ENCODE results near the gene ZW10.
"Not testable (repeated sequence)": the region's sequence is repeated elsewhere in the genome, so short reads cannot be mapped to it uniquely, and the experiment has no call there.

The ZW10 gene

GRCh38 chr11:113773416-113774173, at the start of gene ZW10:
Gene ZW10, minus strand, starts transcription at chr11:113773692. Its CDS starts 26 bp downstream, at chr11:113773666.
- peak; percentile 91 for DNase-seq

GRCh38 chr11:113818426-113818825, 44.9 kb upstream of the ZW10 start:
- no peak for DNase-seq

- no peak for DNase-seq
Measured at GRCh38 chr11:113817626-113818025, 44.1 kb upstream of the ZW10 start.

- DNase-seq = no peak
Measured at GRCh38 chr11:113817162-113817561, 43.7 kb upstream of the ZW10 start.

GRCh38 chr11:113814181-113814580, 40.7 kb upstream of the ZW10 start:
- DNase-seq = no peak

- no peak for DNase-seq
Measured at GRCh38 chr11:113808931-113809330, 35.4 kb upstream of the ZW10 start.

- no peak for DNase-seq
Measured at GRCh38 chr11:113806406-113806805, 32.9 kb upstream of the ZW10 start.

GRCh38 chr11:113805640-113806039, 32.1 kb upstream of the ZW10 start:
- no peak for DNase-seq

GRCh38 chr11:113802621-113803020, 29.1 kb upstream of the ZW10 start:
- no peak for DNase-seq

GRCh38 chr11:113796663-113797259, 23.3 kb upstream of the ZW10 start:
- no peak for DNase-seq

GRCh38 chr11:113789675-113790320, 16.3 kb upstream of the ZW10 start:
- DNase-seq = no peak

GRCh38 chr11:113789016-113789415, 15.5 kb upstream of the ZW10 start:
- not testable (repeated sequence) for DNase-seq

- DNase-seq = no peak
Measured at GRCh38 chr11:113782134-113782533, 8.6 kb upstream of the ZW10 start.

GRCh38 chr11:113781682-113782081, 8.2 kb upstream of the ZW10 start:
- no peak for DNase-seq

- no peak for DNase-seq
Measured at GRCh38 chr11:113779496-113779895, 6.0 kb upstream of the ZW10 start, which contains the start of gene CLDN25. Gene CLDN25, plus strand, starts transcription at chr11:113779796. Its CDS starts 0 bp downstream, at chr11:113779796.

GRCh38 chr11:113778111-113778910, 4.8 kb upstream of the ZW10 start:
- DNase-seq = no peak

- no peak for DNase-seq
Measured at GRCh38 chr11:113774174-113774503, 647 bp upstream of the ZW10 start.

- no peak for DNase-seq
Measured at GRCh38 chr11:113773092-113773415, 438 bp downstream of the ZW10 start.

GRCh38 chr11:113771964-113772363, 1.5 kb downstream of the ZW10 start:
- no peak for DNase-seq

- DNase-seq = no peak
Measured at GRCh38 chr11:113764527-113765219, 8.8 kb downstream of the ZW10 start.

- DNase-seq = not testable (repeated sequence)
Measured at GRCh38 chr11:113763040-113763439, 10.5 kb downstream of the ZW10 start.

- no peak for DNase-seq
Measured at GRCh38 chr11:113760241-113760640, 13.3 kb downstream of the ZW10 start.

- no peak for DNase-seq
Measured at GRCh38 chr11:113752932-113753331, 20.6 kb downstream of the ZW10 start.

Data from stimulated activated naive CD4-positive, alpha-beta T cell treated with Interleukin-2 at 50 U/mL for 16 hours (primary cell).